ENCODE measurements around the gene SOX18.

The SOX18 gene

GRCh38 chr20:64095455-64095854 is 46.0 kb upstream of the SOX18 start:
- Histone ChIP-seq H3K4me1 (ENCODE audit: control insufficient read depth in 1 of 2, insufficient read depth in 2 of 2, low read length in 2 of 2) (no peaks in the 10 kb centered on the region), H2AFZ (ENCODE audit: insufficient read depth, low read length, poor library complexity) (no peak overlapping the region), H3K23ac (ENCODE audit: low read length) (no peak overlapping the region), H3K14ac (ENCODE audit: low read length) (no peak overlapping the region), H3K79me2 (ENCODE audit: control insufficient read depth, insufficient read depth, low read length, poor library complexity) (no peaks in the 10 kb centered on the region), H2BK5ac (ENCODE audit: low read depth, low read length, poor library complexity) (no peak overlapping the region), H4K8ac (ENCODE audit: low read depth, low read length) (no peak overlapping the region), H3K79me1 (ENCODE audit: low read length) (no peaks in the 10 kb centered on the region), H2BK12ac (ENCODE audit: low read length) (no peak overlapping the region), H4K12ac (ENCODE audit: low read depth, low read length) (no peak overlapping the region), H3K4me3 (ENCODE audit: low read depth, low read length) (no peak overlapping the region), H3K18ac (ENCODE audit: low read length) (no peak overlapping the region), H2BK120ac (ENCODE audit: insufficient read depth, low read length, poor library complexity) (no peak overlapping the region), H3K4ac (ENCODE audit: low read depth, low read length) (no peak overlapping the region), H3K9me3 (ENCODE audit: insufficient read depth, low read depth, low read length) (peaks cover 11% of the 10 kb centered on the region), H3K36me3 (ENCODE audit: control insufficient read depth in 1 of 2, insufficient read depth in 2 of 2, low read length in 2 of 2) (no peaks in the 10 kb centered on the region), H3K27ac (ENCODE audit: low read depth, low read length) (no peak overlapping the region), H3K27me3 (ENCODE audit: insufficient read depth, low read length) (no peaks in the 10 kb centered on the region), H3K4me2 (ENCODE audit: low read length) (no peak overlapping the region), H3K9ac (ENCODE audit: low read length) (no peak overlapping the region), H2AK5ac (ENCODE audit: low read length) (no peak overlapping the region), H4K91ac (ENCODE audit: low read depth, low read length) (no peak overlapping the region)
- no CpG with 5 or more reads among the region's 4 CpGs for WGBS (ENCODE audit: extremely low coverage, insufficient coverage, insufficient read length)
- no peak for DNase-seq

DNA sequence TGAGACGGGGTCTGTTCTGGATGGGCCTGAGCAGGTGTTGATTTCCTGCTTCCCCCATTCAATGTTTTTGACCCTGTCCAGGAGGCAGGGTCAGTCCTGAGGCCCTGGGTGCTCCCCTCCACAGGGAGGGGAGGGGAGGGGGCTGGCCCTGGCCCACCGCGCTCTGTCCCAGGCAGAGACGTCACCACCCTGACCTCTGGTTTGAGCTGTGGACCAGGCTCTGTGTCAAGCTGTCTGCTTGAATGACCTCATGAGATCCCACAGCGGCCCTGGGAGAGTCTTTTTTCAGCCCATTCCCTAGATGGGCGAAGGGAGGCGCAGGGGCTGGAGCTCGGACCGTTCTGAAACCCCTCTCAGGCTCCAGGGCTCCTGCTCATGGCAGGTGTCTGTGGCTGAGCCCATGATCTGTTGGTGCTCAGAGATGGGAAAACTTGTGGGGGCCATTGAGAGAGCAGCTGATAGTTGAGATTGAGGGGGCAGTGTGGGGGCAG is 43.6 kb upstream of the SOX18 start:
- Histone ChIP-seq H2AK5ac (ENCODE audit: low read length) (no peak overlapping the region), H3K9me3 (ENCODE audit: insufficient read depth, low read depth, low read length) (peaks cover 6% of the 10 kb centered on the region), H3K27me3 (ENCODE audit: insufficient read depth, low read length) (no peaks in the 10 kb centered on the region), H3K4me2 (ENCODE audit: low read length) (no peak overlapping the region), H2AFZ (ENCODE audit: insufficient read depth, low read length, poor library complexity) (no peak overlapping the region), H3K79me2 (ENCODE audit: control insufficient read depth, insufficient read depth, low read length, poor library complexity) (no peaks in the 10 kb centered on the region), H4K12ac (ENCODE audit: low read depth, low read length) (no peak overlapping the region), H3K4ac (ENCODE audit: low read depth, low read length) (no peak overlapping the region), H3K14ac (ENCODE audit: low read length) (no peak overlapping the region), H2BK120ac (ENCODE audit: insufficient read depth, low read length, poor library complexity) (no peak overlapping the region), H3K9ac (ENCODE audit: low read length) (no peak overlapping the region), H3K18ac (ENCODE audit: low read length) (no peak overlapping the region), H3K4me3 (ENCODE audit: low read depth, low read length) (no peak overlapping the region), H3K27ac (ENCODE audit: low read depth, low read length) (no peak overlapping the region), H4K8ac (ENCODE audit: low read depth, low read length) (no peak overlapping the region), H3K79me1 (ENCODE audit: low read length) (no peaks in the 10 kb centered on the region), H3K4me1 (ENCODE audit: control insufficient read depth in 1 of 2, insufficient read depth in 2 of 2, low read length in 2 of 2) (no peaks in the 10 kb centered on the region), H2BK12ac (ENCODE audit: low read length) (no peak overlapping the region), H4K91ac (ENCODE audit: low read depth, low read length) (no peak overlapping the region), H3K23ac (ENCODE audit: low read length) (no peak overlapping the region), H3K36me3 (ENCODE audit: control insufficient read depth in 1 of 2, insufficient read depth in 2 of 2, low read length in 2 of 2) (no peaks in the 10 kb centered on the region), H2BK5ac (ENCODE audit: low read depth, low read length, poor library complexity) (no peak overlapping the region)
- WGBS (ENCODE audit: extremely low coverage, insufficient coverage, insufficient read length): no CpG with 5 or more reads among the region's 9 CpGs
- peak in 1 of 2 donors; percentile 25 for DNase-seq

GRCh38 chr20:64092258-64093012 is 43.0 kb upstream of the SOX18 start:
- Histone ChIP-seq H3K23ac (ENCODE audit: low read length) (no peak overlapping the region), H3K27ac (ENCODE audit: low read depth, low read length) (no peak overlapping the region), H2AFZ (ENCODE audit: insufficient read depth, low read length, poor library complexity) (no peak overlapping the region), H3K18ac (ENCODE audit: low read length) (no peak overlapping the region), H2BK120ac (ENCODE audit: insufficient read depth, low read length, poor library complexity) (no peak overlapping the region), H3K14ac (ENCODE audit: low read length) (no peak overlapping the region), H3K79me2 (ENCODE audit: control insufficient read depth, insufficient read depth, low read length, poor library complexity) (no peaks in the 10 kb centered on the region), H4K12ac (ENCODE audit: low read depth, low read length) (no peak overlapping the region), H4K8ac (ENCODE audit: low read depth, low read length) (no peak overlapping the region), H3K79me1 (ENCODE audit: low read length) (no peaks in the 10 kb centered on the region), H3K4me3 (ENCODE audit: low read depth, low read length) (peak overlapping the region; percentile 13), H3K9ac (ENCODE audit: low read length) (no peak overlapping the region), H3K27me3 (ENCODE audit: insufficient read depth, low read length) (no peaks in the 10 kb centered on the region), H3K36me3 (ENCODE audit: control insufficient read depth in 1 of 2, insufficient read depth in 2 of 2, low read length in 2 of 2) (no peaks in the 10 kb centered on the region), H3K4me2 (ENCODE audit: low read length) (no peak overlapping the region), H2BK12ac (ENCODE audit: low read length) (no peak overlapping the region), H3K4me1 (ENCODE audit: control insufficient read depth in 1 of 2, insufficient read depth in 2 of 2, low read length in 2 of 2) (no peaks in the 10 kb centered on the region), H3K9me3 (ENCODE audit: insufficient read depth, low read depth, low read length) (peaks cover 12% of the 10 kb centered on the region), H2BK5ac (ENCODE audit: low read depth, low read length, poor library complexity) (no peak overlapping the region), H4K91ac (ENCODE audit: low read depth, low read length) (no peak overlapping the region), H3K4ac (ENCODE audit: low read depth, low read length) (no peak overlapping the region), H2AK5ac (ENCODE audit: low read length) (no peak overlapping the region)
- WGBS (ENCODE audit: extremely low coverage, insufficient coverage, insufficient read length): no CpG with 5 or more reads among the region's 27 CpGs
- no peak for DNase-seq

- no peak overlapping the region for H3K4me3 ChIP-seq (ENCODE audit: low read depth, low read length)
- H3K9me3 ChIP-seq (ENCODE audit: insufficient read depth, low read depth, low read length): peaks cover 12% of the 10 kb centered on the region
- no peaks in the 10 kb centered on the region for H3K4me1 ChIP-seq (ENCODE audit: control insufficient read depth in 1 of 2, insufficient read depth in 2 of 2, low read length in 2 of 2)
- H3K36me3 ChIP-seq (ENCODE audit: control insufficient read depth in 1 of 2, insufficient read depth in 2 of 2, low read length in 2 of 2): no peaks in the 10 kb centered on the region
- H4K12ac ChIP-seq (ENCODE audit: low read depth, low read length): no peak overlapping the region
- no peak overlapping the region for H3K4ac ChIP-seq (ENCODE audit: low read depth, low read length)
- no peak overlapping the region for H4K8ac ChIP-seq (ENCODE audit: low read depth, low read length)
- H2BK12ac ChIP-seq (ENCODE audit: low read length): no peak overlapping the region
- H2AK5ac ChIP-seq (ENCODE audit: low read length): no peak overlapping the region
- H3K79me2 ChIP-seq (ENCODE audit: control insufficient read depth, insufficient read depth, low read length, poor library complexity): no peaks in the 10 kb centered on the region
- H3K18ac ChIP-seq (ENCODE audit: low read length): no peak overlapping the region
- no peak overlapping the region for H3K4me2 ChIP-seq (ENCODE audit: low read length)
- H3K27me3 ChIP-seq (ENCODE audit: insufficient read depth, low read length): no peaks in the 10 kb centered on the region
- DNase-seq: no peak
- H3K27ac ChIP-seq (ENCODE audit: low read depth, low read length): no peak overlapping the region
- H2BK120ac ChIP-seq (ENCODE audit: insufficient read depth, low read length, poor library complexity): no peak overlapping the region
- no peaks in the 10 kb centered on the region for H3K79me1 ChIP-seq (ENCODE audit: low read length)
- no peak overlapping the region for H3K14ac ChIP-seq (ENCODE audit: low read length)
- H3K9ac ChIP-seq (ENCODE audit: low read length): no peak overlapping the region
- no CpG with 5 or more reads among the region's 16 CpGs for WGBS (ENCODE audit: extremely low coverage, insufficient coverage, insufficient read length)
- H4K91ac ChIP-seq (ENCODE audit: low read depth, low read length): no peak overlapping the region
- no peak overlapping the region for H3K23ac ChIP-seq (ENCODE audit: low read length)
- H2AFZ ChIP-seq (ENCODE audit: insufficient read depth, low read length, poor library complexity): no peak overlapping the region
- H2BK5ac ChIP-seq (ENCODE audit: low read depth, low read length, poor library complexity): no peak overlapping the region
These were observed 42.3 kb upstream of the SOX18 start for GRCh38 chr20:64091770-64092169.

Data from trophoblast cell (in vitro differentiated cells and primary cell).